HepG2 (cell line): ENCODE results near the gene ATP2A3. TPM values are rescaled to one million over a fixed set of nuclear protein-coding genes. Genes with fewer than 3 reads are reported as not detected.

ENCODE experiments used
- ARNT2 ChIP-seq: sonication (generic); formaldehyde crosslinking; IDR thresholded peaks from 2 replicates; pipeline ENCODE4 v1.8.0; 2022; ENCODE audit warnings: mild to moderate bottlenecking, low read depth, missing genetic modification reagents, moderate library complexity
- ARNTL ChIP-seq: sonication (generic); formaldehyde crosslinking; IDR thresholded peaks from 2 replicates; pipeline ENCODE4 v1.4.0; 2020; ENCODE audit warnings: mild to moderate bottlenecking, missing genetic modification reagents
- CCAR2 ChIP-seq: fragments of 200-400 bp; formaldehyde crosslinking; optimal IDR thresholded peaks from 2 replicates; pipeline ENCODE3; 2018; ENCODE audit warnings: low read depth, mild to moderate bottlenecking, low read length, moderate library complexity
- ETV5 ChIP-seq: IDR thresholded peaks from 2 replicates; pipeline ENCODE4 v1.6.1; 2018; ENCODE audit warnings: missing biosample characterization, missing genetic modification reagents, inconsistent platforms, borderline replicate concordance
- GABPA ChIP-seq, 2 experiments: IDR thresholded peaks; 2 replicates each; pipeline ENCODE4 v1.6.1; 2011 to 2016; ENCODE audit warnings: low read depth in 2 of 2, low read length in 1 of 2, missing biosample characterization in 1 of 2, missing genetic modification characterization in 1 of 2
- KDM4B ChIP-seq: sonication (generic); formaldehyde crosslinking; IDR thresholded peaks from 2 replicates; pipeline ENCODE4 v1.4.0; 2020; ENCODE audit warnings: missing genetic modification reagents
- NR2F6 ChIP-seq, 2 experiments: IDR thresholded peaks; 2 replicates each; pipeline ENCODE4 v1.6.1; 2016; ENCODE audit warnings: antibody characterized with exemption in 1 of 2, mild to moderate bottlenecking in 1 of 2
- PPARG ChIP-seq: conservative IDR thresholded peaks from 2 replicates; pipeline ENCODE4 v1.6.1; 2016; ENCODE audit warnings: missing biosample characterization, missing genetic modification reagents
- SIX1 ChIP-seq: sonication (generic); formaldehyde crosslinking; IDR thresholded peaks from 2 replicates; pipeline ENCODE4 v1.4.0; 2020; ENCODE audit warnings: missing genetic modification reagents, borderline replicate concordance
- SMAD9 ChIP-seq: sonication (generic); formaldehyde crosslinking; IDR thresholded peaks from 2 replicates; pipeline ENCODE4 v1.5.1; 2020; ENCODE audit warnings: mild to moderate bottlenecking, missing genetic modification reagents
- SUZ12 ChIP-seq: fragments of 150-350 bp; IDR thresholded peaks from 2 replicates; pipeline ENCODE4 v1.6.1; 2014; ENCODE audit warnings: low read depth, low read length
- ZBTB7B ChIP-seq: sonication (generic); formaldehyde crosslinking; IDR thresholded peaks from 2 replicates; pipeline ENCODE4 v1.4.0; 2020; ENCODE audit warnings: missing genetic modification reagents
- ZNF160 ChIP-seq: sonication (generic); formaldehyde crosslinking; IDR thresholded peaks from 2 replicates; pipeline ENCODE4 v1.8.0; 2022; ENCODE audit warnings: mild to moderate bottlenecking, inconsistent platforms, missing genetic modification reagents
- ZNF205 ChIP-seq: IDR thresholded peaks from 2 replicates; pipeline ENCODE4 v1.6.1; 2018; ENCODE audit warnings: missing biosample characterization, missing genetic modification reagents
- ZNF484 ChIP-seq: sonication (generic); formaldehyde crosslinking; IDR thresholded peaks from 2 replicates; pipeline ENCODE4 v1.5.1; 2020; ENCODE audit warnings: mild to moderate bottlenecking, low read depth, missing genetic modification reagents, borderline replicate concordance
- ZNF83 ChIP-seq: sonication (generic); formaldehyde crosslinking; IDR thresholded peaks from 2 replicates; pipeline ENCODE4 v1.4.0; 2020; ENCODE audit warnings: missing genetic modification reagents, mild to moderate bottlenecking, borderline replicate concordance
- polyA plus RNA-seq, 8 experiments: library from polyadenylated mRNA; depleted of rRNA in 3 of 8; stranded (reverse) in 7 of 8; unstranded in 1 of 8; fragments of >200 nt; fragmentation: Illumina TruSeq in 4 of 8; extraction: Trizol in 4 of 8; gene quantifications; 2 replicates each; pipeline versions ENCODE4 v1.2.1 to v1.2.3, GENCODE V29; 2011 to 2016; ENCODE audit warnings: low read depth in 4 of 8, missing spikeins in 1 of 8, mixed read lengths in 1 of 8; ENCODE audit not compliant: insufficient read depth in 1 of 8
- total RNA-seq, 5 experiments: library from RNA; depleted of rRNA; stranded (reverse); fragments of >200 nt; fragmentation: Illumina TruSeq; extraction: Trizol; gene quantifications; 2 replicates each; pipeline ENCODE4 v1.2.3, GENCODE V29; 2016; ENCODE audit warnings: low read depth in 1 of 5
- TF ChIP-seq, protein P1 (sequence below): sonication (generic); formaldehyde crosslinking; IDR thresholded peaks from 2 replicates; pipeline ENCODE4 v1.4.0; 2020; ENCODE audit warnings: missing genetic modification reagents, mild to moderate bottlenecking, borderline replicate concordance
- TF ChIP-seq, protein P2 (sequence below): sonication (generic); formaldehyde crosslinking; conservative IDR thresholded peaks from 2 replicates; pipeline ENCODE4 v1.4.0; 2020; ENCODE audit warnings: missing genetic modification reagents
- TF ChIP-seq, protein P3 (sequence below): sonication (generic); formaldehyde crosslinking; IDR thresholded peaks from 2 replicates; pipeline ENCODE4 v1.4.0; 2020; ENCODE audit warnings: missing genetic modification reagents
- TF ChIP-seq, protein P4 (sequence below): IDR thresholded peaks from 2 replicates; pipeline ENCODE4 v1.6.1; 2018; ENCODE audit warnings: missing genetic modification reagents, mild to moderate bottlenecking, missing compliant biosample characterization

The ATP2A3 gene
- total and polyA plus RNA-seq, 2 of the 13 experiments (the other 11 are each of a cell fraction or from before 2014, with no cell fraction given) = 0.07 TPM; not detected in 1

DNA sequence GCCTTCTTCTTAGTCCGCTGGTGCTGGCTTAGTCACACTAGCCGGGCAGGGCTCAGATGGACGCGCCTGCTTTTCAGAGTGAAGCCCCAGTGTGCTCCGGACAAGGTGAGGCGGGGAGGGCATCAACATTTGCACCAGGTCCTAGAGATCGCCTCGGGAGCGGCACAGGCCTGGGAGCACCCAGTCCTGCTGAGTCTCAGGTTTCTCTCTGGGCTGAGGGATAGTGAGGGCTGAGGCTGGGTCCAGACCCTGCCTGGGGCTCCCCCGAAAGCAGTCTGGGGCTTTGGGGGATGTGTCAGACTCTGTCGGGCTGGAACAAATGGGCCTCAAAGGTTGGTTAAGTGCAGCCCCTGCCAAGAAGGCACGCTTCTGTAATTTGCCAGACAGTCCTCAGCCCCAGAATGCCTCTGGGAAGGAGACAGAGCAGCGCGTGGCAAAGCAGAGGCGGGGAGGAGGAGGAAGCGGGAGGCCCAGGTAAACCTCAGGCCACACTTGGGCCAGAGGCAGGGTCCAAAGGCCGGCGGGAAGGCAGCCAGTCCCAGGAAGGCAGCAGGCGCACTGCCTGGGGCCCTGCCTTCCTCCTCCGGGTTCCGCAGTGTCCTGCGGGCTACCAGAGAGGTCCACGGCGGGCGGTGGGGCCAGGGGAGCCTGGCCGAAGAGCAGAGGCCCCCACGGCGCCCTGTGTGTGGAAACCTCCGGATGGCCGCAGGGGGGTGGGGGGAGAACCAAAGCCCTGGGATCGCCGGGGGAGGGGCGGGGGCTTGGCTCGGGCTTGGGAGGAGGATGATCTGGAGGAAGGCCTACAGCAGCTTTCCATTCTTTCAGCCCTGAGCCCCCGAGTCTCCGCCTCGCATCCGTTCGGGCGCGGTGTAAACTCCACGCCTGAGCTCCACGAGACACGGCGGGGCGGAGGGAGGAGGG lies 39.5 kb upstream of the ATP2A3 start (continued):
- TF ChIP-seq PPARG (CRISPR knock-in tag) (0 out of 2 replicates have a peak, but pooled peaks have one; percentile 16), CCAR2 (no peak), SUZ12 (no peak), SMAD9 (0 out of 2 replicates have a peak, but pooled peaks have one; percentile 59), GABPA (IDR thresholded peaks at IDR 0.05; ENCODE audit: low read depth, low read length) (no peak), GABPA (CRISPR knock-in tag; IDR thresholded peaks at IDR 0.05; ENCODE audit: low read depth) (peak; percentile 23; the same call in 1 of the 2 replicates), NR2F6 (IDR thresholded peaks at IDR 0.05) (peak; percentile 42; the same call in 1 of the 2 replicates), NR2F6 (CRISPR knock-in tag; IDR thresholded peaks at IDR 0.05) (peak; percentile 56; the same call in 1 of the 2 replicates), ARNTL (CRISPR knock-in tag) (peak; percentile 62; the same call in 1 of the 2 replicates), ZNF484 (CRISPR knock-in tag) (0 out of 2 replicates have a peak, but pooled peaks have one; percentile 29), ZNF83 (CRISPR knock-in tag) (0 out of 2 replicates have a peak, but pooled peaks have one; percentile 31), ZNF205 (CRISPR knock-in tag) (peak; percentile 56; the same call in 1 of the 2 replicates), ZBTB7B (peak; percentile 60), KDM4B (CRISPR knock-in tag) (peak; percentile 68; the same call in 1 of the 2 replicates), ARNT2 (CRISPR knock-in tag) (peak; percentile 3; the same call in 1 of the 2 replicates), SIX1 (CRISPR knock-in tag) (0 out of 2 replicates have a peak, but pooled peaks have one; percentile 14), ZNF160 (CRISPR knock-in tag) (0 out of 2 replicates have a peak, but pooled peaks have one; percentile 43), ETV5 (peak; percentile 81)
- TF ChIP-seq, protein P1, sequence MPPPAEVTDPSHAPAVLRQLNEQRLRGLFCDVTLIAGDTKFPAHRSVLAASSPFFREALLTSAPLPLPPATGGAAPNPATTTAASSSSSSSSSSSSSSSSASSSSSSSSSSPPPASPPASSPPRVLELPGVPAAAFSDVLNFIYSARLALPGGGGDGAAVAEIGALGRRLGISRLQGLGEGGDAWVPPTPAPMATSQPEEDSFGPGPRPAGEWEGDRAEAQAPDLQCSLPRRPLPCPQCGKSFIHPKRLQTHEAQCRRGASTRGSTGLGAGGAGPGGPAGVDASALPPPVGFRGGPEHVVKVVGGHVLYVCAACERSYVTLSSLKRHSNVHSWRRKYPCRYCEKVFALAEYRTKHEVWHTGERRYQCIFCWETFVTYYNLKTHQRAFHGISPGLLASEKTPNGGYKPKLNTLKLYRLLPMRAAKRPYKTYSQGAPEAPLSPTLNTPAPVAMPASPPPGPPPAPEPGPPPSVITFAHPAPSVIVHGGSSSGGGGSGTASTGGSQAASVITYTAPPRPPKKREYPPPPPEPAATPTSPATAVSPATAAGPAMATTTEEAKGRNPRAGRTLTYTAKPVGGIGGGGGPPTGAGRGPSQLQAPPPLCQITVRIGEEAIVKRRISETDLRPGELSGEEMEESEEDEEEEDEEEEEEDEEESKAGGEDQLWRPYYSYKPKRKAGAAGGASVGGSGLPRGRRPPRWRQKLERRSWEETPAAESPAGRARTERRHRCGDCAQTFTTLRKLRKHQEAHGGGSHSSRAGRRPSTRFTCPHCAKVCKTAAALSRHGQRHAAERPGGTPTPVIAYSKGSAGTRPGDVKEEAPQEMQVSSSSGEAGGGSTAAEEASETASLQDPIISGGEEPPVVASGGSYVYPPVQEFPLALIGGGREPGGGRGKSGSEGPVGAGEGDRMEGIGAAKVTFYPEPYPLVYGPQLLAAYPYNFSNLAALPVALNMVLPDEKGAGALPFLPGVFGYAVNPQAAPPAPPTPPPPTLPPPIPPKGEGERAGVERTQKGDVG = 0 out of 2 replicates have a peak, but pooled peaks have one; percentile 49
- TF ChIP-seq, protein P2, sequence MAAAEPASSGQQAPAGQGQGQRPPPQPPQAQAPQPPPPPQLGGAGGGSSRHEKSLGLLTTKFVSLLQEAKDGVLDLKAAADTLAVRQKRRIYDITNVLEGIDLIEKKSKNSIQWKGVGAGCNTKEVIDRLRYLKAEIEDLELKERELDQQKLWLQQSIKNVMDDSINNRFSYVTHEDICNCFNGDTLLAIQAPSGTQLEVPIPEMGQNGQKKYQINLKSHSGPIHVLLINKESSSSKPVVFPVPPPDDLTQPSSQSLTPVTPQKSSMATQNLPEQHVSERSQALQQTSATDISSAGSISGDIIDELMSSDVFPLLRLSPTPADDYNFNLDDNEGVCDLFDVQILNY = 0 out of 2 replicates have a peak, but pooled peaks have one; percentile 61
- TF ChIP-seq, protein P3, sequence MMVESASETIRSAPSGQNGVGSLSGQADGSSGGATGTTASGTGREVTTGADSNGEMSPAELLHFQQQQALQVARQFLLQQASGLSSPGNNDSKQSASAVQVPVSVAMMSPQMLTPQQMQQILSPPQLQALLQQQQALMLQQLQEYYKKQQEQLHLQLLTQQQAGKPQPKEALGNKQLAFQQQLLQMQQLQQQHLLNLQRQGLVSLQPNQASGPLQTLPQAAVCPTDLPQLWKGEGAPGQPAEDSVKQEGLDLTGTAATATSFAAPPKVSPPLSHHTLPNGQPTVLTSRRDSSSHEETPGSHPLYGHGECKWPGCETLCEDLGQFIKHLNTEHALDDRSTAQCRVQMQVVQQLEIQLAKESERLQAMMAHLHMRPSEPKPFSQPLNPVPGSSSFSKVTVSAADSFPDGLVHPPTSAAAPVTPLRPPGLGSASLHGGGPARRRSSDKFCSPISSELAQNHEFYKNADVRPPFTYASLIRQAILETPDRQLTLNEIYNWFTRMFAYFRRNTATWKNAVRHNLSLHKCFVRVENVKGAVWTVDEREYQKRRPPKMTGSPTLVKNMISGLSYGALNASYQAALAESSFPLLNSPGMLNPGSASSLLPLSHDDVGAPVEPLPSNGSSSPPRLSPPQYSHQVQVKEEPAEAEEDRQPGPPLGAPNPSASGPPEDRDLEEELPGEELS (CRISPR knock-in tag) = peak; percentile 72
- TF ChIP-seq, protein P4, sequence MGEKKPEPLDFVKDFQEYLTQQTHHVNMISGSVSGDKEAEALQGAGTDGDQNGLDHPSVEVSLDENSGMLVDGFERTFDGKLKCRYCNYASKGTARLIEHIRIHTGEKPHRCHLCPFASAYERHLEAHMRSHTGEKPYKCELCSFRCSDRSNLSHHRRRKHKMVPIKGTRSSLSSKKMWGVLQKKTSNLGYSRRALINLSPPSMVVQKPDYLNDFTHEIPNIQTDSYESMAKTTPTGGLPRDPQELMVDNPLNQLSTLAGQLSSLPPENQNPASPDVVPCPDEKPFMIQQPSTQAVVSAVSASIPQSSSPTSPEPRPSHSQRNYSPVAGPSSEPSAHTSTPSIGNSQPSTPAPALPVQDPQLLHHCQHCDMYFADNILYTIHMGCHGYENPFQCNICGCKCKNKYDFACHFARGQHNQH (CRISPR knock-in tag) = 0 out of 2 replicates have a peak, but pooled peaks have one; percentile 16
